ENCODE data around the gene RABEP2.

GRCh38 chr16:28902909-28903308 lies 22.1 kb downstream of the RABEP2 start:
- TF ChIP-seq CTCF (IDR thresholded peaks at IDR 0.05; ENCODE audit: borderline replicate concordance, extremely low read depth, low read length, poor library complexity, severe bottlenecking) = no peak
- no peak for TF ChIP-seq EZH2 (IDR thresholded peaks at IDR 0.05; ENCODE audit: borderline replicate concordance, low read depth, low read length, severe bottlenecking)

Data from DND-41 (cell line).